Neuronal stem cell (in vitro differentiated cells): ENCODE results near the gene POSTN.

Source experiments
- DNase-seq: peaks from one replicate; pipeline ENCODE4 v3.0.0-alpha.2; 2013; ENCODE audit warnings: low spot score
- H2AFZ ChIP-seq: one replicate; pipeline ENCODE4 v1.6.1; 2013; ENCODE audit warnings: mild to moderate bottlenecking, low read length, inconsistent platforms
- H2AK5ac ChIP-seq: 2 replicates; pipeline ENCODE4 v1.6.1; 2013; ENCODE audit warnings: low read depth, mild to moderate bottlenecking, inconsistent platforms, low read length, moderate library complexity, mixed read lengths
- H2BK120ac ChIP-seq: 2 replicates; pipeline ENCODE4 v1.6.1; 2013; ENCODE audit warnings: low read depth, mild to moderate bottlenecking, inconsistent platforms, low read length, moderate library complexity, mixed read lengths
- H2BK12ac ChIP-seq: one replicate; pipeline ENCODE4 v1.6.1; 2013; ENCODE audit warnings: low read length, inconsistent platforms
- H2BK15ac ChIP-seq: 2 replicates; pipeline ENCODE4 v1.6.1; 2013; ENCODE audit warnings: mild to moderate bottlenecking, low read length, inconsistent platforms, mixed read lengths
- H2BK5ac ChIP-seq: one replicate; pipeline ENCODE4 v1.6.1; 2013; ENCODE audit warnings: inconsistent platforms, mild to moderate bottlenecking, low read length, moderate library complexity
- H3K14ac ChIP-seq: one replicate; pipeline ENCODE4 v1.6.1; 2013; ENCODE audit warnings: low read length, inconsistent platforms
- H3K18ac ChIP-seq: 2 replicates; pipeline ENCODE4 v1.6.1; 2013; ENCODE audit warnings: low read length, inconsistent platforms
- H3K23ac ChIP-seq: 2 replicates; pipeline ENCODE4 v1.6.1; 2013; ENCODE audit warnings: low read depth, mild to moderate bottlenecking, mixed read lengths, low read length, inconsistent platforms; ENCODE audit not compliant: poor library complexity
- H3K27ac ChIP-seq: replicated peaks from 3 replicates; pipeline ENCODE4 v1.5.1; 2013; ENCODE audit warnings: low read length, inconsistent platforms
- H3K27me3 ChIP-seq, 3 experiments: 2 replicates each; pipeline ENCODE4 v1.6.1; 2013; ENCODE audit warnings: low read length in 3 of 3, mild to moderate bottlenecking in 2 of 3, inconsistent platforms in 1 of 3, low read depth in 1 of 3, mixed read lengths in 1 of 3, moderate library complexity in 1 of 3; ENCODE audit not compliant: control insufficient read depth in 3 of 3, insufficient read depth in 3 of 3
- H3K36me3 ChIP-seq, 2 donors: replicated peaks in 1 of 2; 2 replicates each; pipeline ENCODE4 v1.6.1; 2013; ENCODE audit warnings: low read length in 2 of 2; ENCODE audit not compliant: control insufficient read depth in 2 of 2, insufficient read depth in 2 of 2
- H3K4ac ChIP-seq: 2 replicates; pipeline ENCODE4 v1.6.1; 2013; ENCODE audit warnings: inconsistent platforms, mild to moderate bottlenecking, low read length, moderate library complexity
- H3K4me1 ChIP-seq, 2 donors: 1 replicate in 1 of 2; 2 replicates in 1 of 2; pipeline ENCODE4 v1.6.1; 2013; ENCODE audit warnings: low read length in 2 of 2, low read depth in 1 of 2; ENCODE audit not compliant: control insufficient read depth in 2 of 2, insufficient read depth in 1 of 2
- H3K4me2 ChIP-seq: one replicate; pipeline ENCODE4 v1.6.1; 2013; ENCODE audit warnings: mild to moderate bottlenecking, low read length, inconsistent platforms; ENCODE audit not compliant: insufficient read depth, poor library complexity, severe bottlenecking
- H3K4me3 ChIP-seq, 2 donors: 2 replicates each; pipeline ENCODE4 v1.5.1; 2013; ENCODE audit warnings: low read length in 2 of 2, mild to moderate bottlenecking in 2 of 2, inconsistent platforms in 1 of 2, moderate library complexity in 1 of 2
- H3K79me1 ChIP-seq: one replicate; pipeline ENCODE4 v1.6.1; 2013; ENCODE audit warnings: low read depth, mild to moderate bottlenecking, inconsistent platforms, low read length, moderate library complexity
- H3K9ac ChIP-seq: one replicate; pipeline ENCODE4 v1.6.1; 2013; ENCODE audit warnings: mild to moderate bottlenecking, low read depth, low read length, inconsistent platforms; ENCODE audit not compliant: poor library complexity
- H3K9me3 ChIP-seq, 2 donors: replicated peaks in 1 of 2; 2 replicates each; pipeline versions ENCODE3 to v1.6.1; 2013; ENCODE audit warnings: low read length in 2 of 2, mild to moderate bottlenecking in 2 of 2, inconsistent platforms in 1 of 2, low read depth in 1 of 2, mixed read lengths in 1 of 2, moderate library complexity in 1 of 2; ENCODE audit not compliant: control insufficient read depth in 2 of 2, insufficient read depth in 1 of 2
- H4K8ac ChIP-seq: one replicate; pipeline ENCODE4 v1.6.1; 2013; ENCODE audit warnings: low read depth, mild to moderate bottlenecking, inconsistent platforms, low read length, moderate library complexity
- H4K91ac ChIP-seq: one replicate; pipeline ENCODE4 v1.6.1; 2013; ENCODE audit warnings: low read length, low read depth, mild to moderate bottlenecking, inconsistent platforms; ENCODE audit not compliant: poor library complexity
- WGBS, 2 donors: extraction: QIAGEN DNeasy Blood & Tissue Kit; methylation state at CpG; one replicate each; pipeline ENCODE4 v1.1.7; 2013; ENCODE audit warnings: missing lambda C conversion rate in 2 of 2, mixed read lengths in 1 of 2; ENCODE audit not compliant: insufficient read length in 2 of 2, insufficient replicate concordance in 1 of 2; ENCODE audit errors: extremely low coverage in 2 of 2; 5-methylcytosine and 5-hydroxymethylcytosine counted together

The POSTN gene

GRCh38 chr13:37616131-37616530 is 17.6 kb upstream of the POSTN start:
- no peaks in the 10 kb centered on the region for H3K9me3 ChIP-seq
- no peak overlapping the region for H4K8ac ChIP-seq
- H2BK15ac ChIP-seq = no peak overlapping the region
- H2BK5ac ChIP-seq = no peak overlapping the region
- no peak overlapping the region for H3K4me3 ChIP-seq
- no peak for DNase-seq
- H3K79me1 ChIP-seq = no peaks in the 10 kb centered on the region
- no CpG with 5 or more reads among the region's 1 CpG for WGBS, 2 donors
- H3K14ac ChIP-seq = no peak overlapping the region
- no peak overlapping the region for H4K91ac ChIP-seq
- no peak overlapping the region for H3K9ac ChIP-seq
- H3K4me1 ChIP-seq = peaks cover 0 to 4% of the 10 kb centered on the region in 2 donors
- no peak overlapping the region for H2BK120ac ChIP-seq
- H3K23ac ChIP-seq = no peak overlapping the region
- H2AFZ ChIP-seq = no peak overlapping the region
- H3K27ac ChIP-seq = no peak overlapping the region
- no peak overlapping the region for H3K18ac ChIP-seq
- H3K4me2 ChIP-seq = no peak overlapping the region
- no peak overlapping the region for H2AK5ac ChIP-seq
- no peaks in the 10 kb centered on the region for H3K27me3 ChIP-seq
- H2BK12ac ChIP-seq = no peak overlapping the region
- H3K36me3 ChIP-seq = no peaks in the 10 kb centered on the region
- no peak overlapping the region for H3K4ac ChIP-seq

- Histone ChIP-seq H3K9me3 (no peaks in the 10 kb centered on the region), H4K8ac (no peak overlapping the region), H3K79me1 (no peaks in the 10 kb centered on the region), H2BK15ac (no peak overlapping the region), H2AK5ac (no peak overlapping the region), H3K18ac (no peak overlapping the region), H3K14ac (no peak overlapping the region), H2AFZ (no peak overlapping the region), H3K36me3 (no peaks in the 10 kb centered on the region), H3K9ac (no peak overlapping the region), H2BK5ac (no peak overlapping the region), H3K4me2 (no peak overlapping the region), H3K23ac (no peak overlapping the region), H3K4me3 (no peak overlapping the region), H4K91ac (no peak overlapping the region), H2BK120ac (no peak overlapping the region), H3K4me1 (peaks cover 0 to 4% of the 10 kb centered on the region in 2 donors), H3K4ac (no peak overlapping the region), H2BK12ac (no peak overlapping the region), H3K27ac (no peak overlapping the region), H3K27me3 (no peaks in the 10 kb centered on the region)
- no CpG with 5 or more reads among the region's 2 CpGs for WGBS, 2 donors
- DNase-seq = no peak
Measured at GRCh38 chr13:37615276-37615675, 16.7 kb upstream of the POSTN start.

GRCh38 chr13:37613638-37614037 is 15.1 kb upstream of the POSTN start:
- H2BK5ac ChIP-seq = no peak overlapping the region
- no peak overlapping the region for H2AFZ ChIP-seq
- H3K9me3 ChIP-seq = no peaks in the 10 kb centered on the region
- peaks cover 0 to 4% of the 10 kb centered on the region in 2 donors for H3K4me1 ChIP-seq
- no peaks in the 10 kb centered on the region for H3K27me3 ChIP-seq
- H2AK5ac ChIP-seq = no peak overlapping the region
- no peak overlapping the region for H2BK120ac ChIP-seq
- H3K36me3 ChIP-seq = no peaks in the 10 kb centered on the region
- no peak overlapping the region for H3K14ac ChIP-seq
- no peak overlapping the region for H3K4me3 ChIP-seq
- no peak overlapping the region for H3K4me2 ChIP-seq
- no peak for DNase-seq
- no peak overlapping the region for H4K91ac ChIP-seq
- H3K4ac ChIP-seq = no peak overlapping the region
- no peak overlapping the region for H3K27ac ChIP-seq
- WGBS, 2 donors = no CpG with 5 or more reads among the region's 2 CpGs
- H3K23ac ChIP-seq = no peak overlapping the region
- no peak overlapping the region for H4K8ac ChIP-seq
- no peak overlapping the region for H2BK15ac ChIP-seq
- no peaks in the 10 kb centered on the region for H3K79me1 ChIP-seq
- no peak overlapping the region for H3K9ac ChIP-seq
- no peak overlapping the region for H2BK12ac ChIP-seq
- no peak overlapping the region for H3K18ac ChIP-seq

- DNase-seq = no peak
- H3K18ac ChIP-seq = no peak overlapping the region
- H2BK12ac ChIP-seq = no peak overlapping the region
- no peak overlapping the region for H2AK5ac ChIP-seq
- no peak overlapping the region for H3K27ac ChIP-seq
- H3K36me3 ChIP-seq = no peaks in the 10 kb centered on the region
- H4K91ac ChIP-seq = no peak overlapping the region
- H2BK120ac ChIP-seq = no peak overlapping the region
- no peak overlapping the region for H4K8ac ChIP-seq
- H3K14ac ChIP-seq = no peak overlapping the region
- no CpG with 5 or more reads among the region's 3 CpGs for WGBS, 2 donors
- H3K4me2 ChIP-seq = no peak overlapping the region
- no peaks in the 10 kb centered on the region for H3K9me3 ChIP-seq
- H3K79me1 ChIP-seq = no peaks in the 10 kb centered on the region
- H3K23ac ChIP-seq = no peak overlapping the region
- H3K4me1 ChIP-seq = no peaks in the 10 kb centered on the region
- no peak overlapping the region for H3K4ac ChIP-seq
- H3K9ac ChIP-seq = no peak overlapping the region
- no peak overlapping the region for H2BK5ac ChIP-seq
- H2AFZ ChIP-seq = no peak overlapping the region
- no peaks in the 10 kb centered on the region for H3K27me3 ChIP-seq
- H3K4me3 ChIP-seq = no peak overlapping the region
- H2BK15ac ChIP-seq = no peak overlapping the region
Measured at GRCh38 chr13:37613236-37613635, 14.7 kb upstream of the POSTN start.
